NCI-H524 treated with DMSO at 0.1 percent for 48 hours (cell line): ENCODE data around the gene PDF.

Experiments used
- DNase-seq: peaks from one replicate; lab custom pipeline; 2025; lab: John Stamatoyannopoulos, UW

PDF gene

GRCh38 chr16:69339289-69340094, 9.1 kb upstream of the PDF start, which contains the start of the genes COG8 and NIP7:
TSS of gene COG8 (minus strand) at chr16:69339564. CDS start at chr16:69339552, 12 bp downstream.
TSS of gene NIP7 (plus strand) at chr16:69339772. CDS start at chr16:69339830, 58 bp downstream.
- peak; percentile 92 for DNase-seq

- DNase-seq, result no peak
These were observed 8.3 kb upstream of the PDF start for GRCh38 chr16:69338557-69339288.

- DNase-seq, result no peak
These were observed 4.3 kb upstream of the PDF start for GRCh38 chr16:69334696-69335095.

DNA sequence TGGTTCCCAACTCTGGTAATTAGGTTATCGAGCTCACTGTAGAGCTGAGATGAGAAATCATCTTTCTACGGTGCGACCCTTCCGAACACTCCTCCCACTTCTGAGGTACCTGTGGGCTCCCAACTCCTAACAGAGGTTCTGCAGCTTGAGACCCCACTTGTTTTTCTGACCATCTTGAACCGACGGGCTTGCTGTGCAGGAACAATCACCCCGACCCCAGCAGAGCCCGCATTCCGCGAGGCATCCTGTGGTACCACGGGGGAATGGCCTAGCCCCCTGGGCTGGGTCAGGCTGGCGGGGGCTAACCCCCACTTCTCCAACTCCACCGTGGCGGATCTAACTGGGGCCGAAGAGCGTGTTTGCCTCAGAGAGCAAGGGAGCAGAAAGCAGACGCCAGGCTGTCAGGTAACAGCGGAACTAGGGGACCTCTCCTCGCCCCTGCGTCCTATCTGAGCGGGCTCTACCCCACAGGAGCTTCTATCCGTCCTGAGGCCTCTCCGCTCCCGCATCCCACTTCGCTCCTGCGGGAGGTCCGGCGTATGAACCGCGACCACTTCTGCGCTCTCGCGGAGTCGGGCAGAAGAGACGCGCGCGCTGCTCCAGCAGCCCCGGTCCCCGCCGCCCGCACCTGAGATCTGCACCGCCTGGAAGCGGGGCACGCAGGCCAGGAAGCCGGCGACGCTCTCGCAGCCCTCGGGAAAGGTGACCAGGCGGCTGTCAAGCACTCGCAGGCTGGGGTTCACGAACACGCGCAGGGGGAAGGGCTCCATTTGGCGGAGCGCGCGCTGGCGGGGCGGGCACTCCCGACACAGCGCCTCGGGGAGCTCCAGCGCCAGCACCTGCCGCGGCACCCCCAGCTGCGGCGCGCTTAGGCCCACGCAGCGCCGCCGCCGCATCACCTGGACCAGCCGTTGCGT, 761 bp downstream of the PDF start:
- DNase-seq, result no peak

- no peak for DNase-seq
These were observed 1.5 kb downstream of the PDF start for GRCh38 chr16:69328854-69329316.

GRCh38 chr16:69327585-69328310, 2.6 kb downstream of the PDF start:
- DNase-seq, result no peak

DNA sequence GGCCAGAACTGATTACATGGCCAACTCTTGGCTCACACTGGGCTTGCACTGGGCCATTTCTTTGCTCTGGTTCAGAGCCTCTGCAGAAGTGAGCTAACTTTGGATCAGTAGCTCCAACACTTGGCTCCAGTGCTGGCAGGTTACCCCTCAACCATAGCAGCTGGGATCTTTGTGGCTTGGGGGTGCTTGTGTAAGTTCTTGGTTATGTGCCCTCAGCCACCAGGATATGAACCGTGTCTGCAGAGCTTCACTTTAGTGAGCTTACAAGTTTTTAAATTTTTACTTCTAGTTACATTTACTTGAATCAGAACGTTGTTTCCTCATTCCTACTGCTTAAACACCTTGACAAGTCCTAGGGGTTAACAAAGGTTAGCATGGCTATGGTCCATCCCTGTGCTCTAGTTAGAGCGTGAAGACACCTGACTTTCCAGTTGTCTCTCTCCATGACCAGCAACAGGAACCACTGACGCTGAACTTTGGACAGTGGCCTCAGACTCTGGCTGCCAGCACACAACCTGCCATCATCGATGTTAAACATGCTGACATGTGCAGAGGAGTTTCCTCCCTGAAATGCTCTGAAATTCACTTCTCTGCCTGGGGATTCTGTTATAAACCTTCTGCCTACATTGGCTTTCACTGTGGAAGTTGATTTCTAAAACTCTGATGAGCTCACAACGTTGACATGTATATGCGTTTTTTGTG, 4.1 kb downstream of the PDF start:
- no peak for DNase-seq

- no peak for DNase-seq
These were observed 4.6 kb downstream of the PDF start for GRCh38 chr16:69325784-69326171.

- DNase-seq, result no peak
These were observed 5.7 kb downstream of the PDF start for GRCh38 chr16:69324585-69325253.

- no peak for DNase-seq
These were observed 6.3 kb downstream of the PDF start for GRCh38 chr16:69324013-69324531.

- DNase-seq, result no peak
These were observed 7.0 kb downstream of the PDF start for GRCh38 chr16:69323415-69323814.

GRCh38 chr16:69322343-69322742, 8.0 kb downstream of the PDF start:
- no peak for DNase-seq

GRCh38 chr16:69321080-69321479, 9.3 kb downstream of the PDF start:
- DNase-seq, result no peak

- no peak for DNase-seq
These were observed 9.7 kb downstream of the PDF start for GRCh38 chr16:69320740-69321073.

- no peak for DNase-seq
These were observed 10.3 kb downstream of the PDF start for GRCh38 chr16:69319826-69320739.

DNA sequence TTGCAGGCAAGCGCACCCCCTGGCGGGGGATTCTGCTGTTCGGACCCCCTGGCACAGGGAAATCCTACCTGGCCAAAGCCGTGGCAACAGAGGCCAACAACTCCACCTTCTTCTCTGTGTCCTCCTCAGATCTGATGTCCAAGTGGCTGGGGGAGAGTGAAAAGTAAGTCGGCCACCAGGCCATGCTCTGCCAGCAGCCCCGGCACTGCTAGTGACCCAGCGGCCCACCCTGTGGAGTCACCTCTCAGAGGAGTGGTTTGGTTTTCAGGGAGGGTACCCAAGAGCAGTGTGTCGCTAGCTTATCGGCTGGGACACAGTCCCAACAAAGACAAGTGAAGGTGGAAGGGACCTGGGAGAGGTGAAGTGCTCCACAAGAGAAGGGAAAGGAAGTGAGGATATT, 11.0 kb downstream of the PDF start:
- no peak for DNase-seq

DNA sequence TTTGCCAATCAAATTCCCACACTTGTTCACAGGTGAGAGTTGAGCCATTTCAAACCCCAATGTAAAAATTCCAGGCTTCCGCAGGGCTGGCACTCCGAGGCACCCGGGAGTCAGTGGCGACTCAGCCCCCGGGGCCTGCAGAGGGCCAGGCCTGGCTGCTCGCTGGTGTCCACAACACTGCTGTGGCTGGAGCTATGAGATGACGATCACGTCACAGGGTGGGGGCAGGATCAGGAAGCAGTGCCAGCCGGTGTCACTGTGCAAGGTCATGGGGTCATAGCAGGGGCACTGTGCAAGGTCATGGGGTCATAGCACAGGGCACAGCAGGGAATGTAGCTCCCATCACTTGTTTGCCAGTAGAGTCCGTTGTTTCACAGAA, 11.5 kb downstream of the PDF start:
- DNase-seq, result no peak

DNA sequence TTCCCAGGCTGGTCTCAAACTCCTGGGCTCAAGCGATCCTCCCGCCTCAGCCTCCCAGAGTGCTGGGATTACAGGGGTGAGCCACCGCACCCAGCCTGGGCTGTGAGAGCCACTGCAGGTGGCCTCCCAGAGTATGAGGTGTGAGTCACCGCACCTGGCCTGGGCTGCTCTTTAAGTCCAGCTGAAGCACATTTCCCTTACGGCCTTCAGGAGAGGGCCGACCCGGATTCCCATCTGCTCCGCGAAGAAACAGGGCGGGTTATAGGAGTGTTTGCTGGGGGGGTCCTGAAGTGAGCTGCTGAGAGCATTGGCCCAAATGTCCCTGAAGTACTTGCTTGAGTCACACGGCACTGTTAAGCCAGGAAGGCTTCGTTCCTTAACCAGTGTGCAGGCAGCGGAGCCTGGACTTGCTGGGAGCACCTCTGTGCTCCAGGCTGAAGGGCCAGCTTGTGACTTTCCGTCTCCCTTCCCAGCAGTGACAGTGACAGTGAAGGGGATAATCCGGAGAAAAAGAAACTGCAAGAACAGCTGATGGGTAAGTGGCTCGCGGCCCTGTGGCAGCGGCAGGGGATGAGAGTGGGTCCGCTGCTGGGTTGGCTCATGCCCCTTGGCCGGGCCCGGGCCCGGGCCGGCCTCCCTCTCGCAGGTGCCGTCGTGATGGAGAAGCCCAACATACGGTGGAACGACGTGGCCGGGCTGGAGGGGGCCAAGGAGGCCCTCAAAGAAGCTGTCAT, 12.0 kb downstream of the PDF start:
- no peak for DNase-seq
